SH-SY5Y (cell line): ENCODE results near the gene GMCL2.

Source experiments
- GATA2 ChIP-seq: IDR thresholded peaks from 2 replicates; pipeline ENCODE4 v1.6.1; 2011; ENCODE audit warnings: mild to moderate bottlenecking, low read depth, low read length
- GATA3 ChIP-seq: IDR thresholded peaks from 2 replicates; pipeline ENCODE4 v1.6.1; 2011; ENCODE audit warnings: low read depth, mild to moderate bottlenecking, low read length, moderate library complexity

DNA sequence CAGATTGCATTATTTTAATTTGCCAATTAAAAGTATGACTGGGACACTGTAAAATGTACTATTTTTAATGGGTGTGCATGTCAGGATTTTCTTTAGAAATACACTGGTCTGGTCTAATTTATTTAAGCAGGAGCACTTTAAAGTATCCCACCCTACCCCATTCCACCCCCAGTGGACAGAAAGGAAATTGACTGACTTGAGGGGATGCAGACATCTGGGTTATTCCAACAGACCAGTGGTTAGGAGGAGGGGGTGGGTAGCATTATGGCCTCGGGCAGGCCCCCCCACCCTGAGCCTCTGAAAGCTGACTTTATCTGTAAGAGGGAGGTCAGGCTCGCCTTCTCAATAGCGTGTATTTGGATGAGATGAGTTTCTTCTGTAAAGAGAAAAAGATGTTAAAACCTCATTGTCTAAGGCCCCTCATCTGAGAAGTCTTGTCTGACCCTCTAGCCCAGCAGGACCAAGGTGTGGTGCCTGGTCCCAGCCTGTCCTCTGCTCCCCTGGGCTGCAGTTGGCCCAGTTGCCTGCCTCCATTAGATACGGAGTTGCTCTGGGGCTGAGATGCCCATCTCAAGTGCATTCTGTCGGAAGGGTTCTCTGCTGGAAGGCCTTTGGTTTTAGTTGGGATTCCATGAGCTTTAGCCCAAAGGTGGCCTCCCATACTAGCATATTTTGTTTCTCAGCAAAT is 21.5 kb upstream of the GMCL2 start:
- TF ChIP-seq GATA3 (no peak), GATA2 (no peak)
